NCI-H1048 (cell line): ENCODE measurements around the gene ALG8.
"Not testable (repeated sequence)": the region's sequence is repeated elsewhere in the genome, so short reads cannot be mapped to it uniquely, and the experiment has no call there.

Source experiments
- DNase-seq: peaks from one replicate; lab custom pipeline; 2025; lab: John Stamatoyannopoulos, UW

ALG8 gene

GRCh38 chr11:78071717-78072116 is 67.7 kb downstream of the ALG8 start:
- no peak for DNase-seq

GRCh38 chr11:78070621-78071020 is 68.8 kb downstream of the ALG8 start:
- no peak for DNase-seq

GRCh38 chr11:78069465-78069864 is 70.0 kb downstream of the ALG8 start:
- DNase-seq, result no peak

- DNase-seq, result no peak
These were observed 71.7 kb downstream of the ALG8 start for GRCh38 chr11:78067704-78068103.

GRCh38 chr11:78066471-78066870 is 73.0 kb downstream of the ALG8 start:
- no peak for DNase-seq

- DNase-seq, result no peak
These were observed 74.2 kb downstream of the ALG8 start for GRCh38 chr11:78065203-78065602.

- no peak for DNase-seq
These were observed 75.8 kb downstream of the ALG8 start, which contains the start of gene THRSP for GRCh38 chr11:78063440-78064181. Gene THRSP (plus strand): TSS chr11:78063861. CDS start chr11:78063882, 21 bp downstream.

- DNase-seq, result no peak
These were observed 76.8 kb downstream of the ALG8 start for GRCh38 chr11:78062671-78063070.

GRCh38 chr11:78061921-78062311 is 77.5 kb downstream of the ALG8 start:
- DNase-seq, result no peak

GRCh38 chr11:78061088-78061920 is 78.1 kb downstream of the ALG8 start:
- no peak for DNase-seq

- no peak for DNase-seq
These were observed 78.9 kb downstream of the ALG8 start for GRCh38 chr11:78060533-78060932.

GRCh38 chr11:78059749-78060328 is 79.6 kb downstream of the ALG8 start:
- not testable (repeated sequence) for DNase-seq

- DNase-seq, result no peak
These were observed 81.9 kb downstream of the ALG8 start for GRCh38 chr11:78057462-78058055.

- DNase-seq, result no peak
These were observed 83.3 kb downstream of the ALG8 start for GRCh38 chr11:78056093-78056492.

GRCh38 chr11:78054971-78055370 is 84.5 kb downstream of the ALG8 start:
- no peak for DNase-seq

- DNase-seq, result no peak
These were observed 88.2 kb downstream of the ALG8 start for GRCh38 chr11:78050964-78051831.
